ENCODE measurements around the gene TMCC1. TPM values are rescaled to one million over a fixed set of nuclear protein-coding genes. Genes with fewer than 3 reads are reported as not detected.

Gene TMCC1
- total and polyA plus RNA-seq, 4 donors, result 10.2 to 60.0 (median 11.0) TPM

DNA sequence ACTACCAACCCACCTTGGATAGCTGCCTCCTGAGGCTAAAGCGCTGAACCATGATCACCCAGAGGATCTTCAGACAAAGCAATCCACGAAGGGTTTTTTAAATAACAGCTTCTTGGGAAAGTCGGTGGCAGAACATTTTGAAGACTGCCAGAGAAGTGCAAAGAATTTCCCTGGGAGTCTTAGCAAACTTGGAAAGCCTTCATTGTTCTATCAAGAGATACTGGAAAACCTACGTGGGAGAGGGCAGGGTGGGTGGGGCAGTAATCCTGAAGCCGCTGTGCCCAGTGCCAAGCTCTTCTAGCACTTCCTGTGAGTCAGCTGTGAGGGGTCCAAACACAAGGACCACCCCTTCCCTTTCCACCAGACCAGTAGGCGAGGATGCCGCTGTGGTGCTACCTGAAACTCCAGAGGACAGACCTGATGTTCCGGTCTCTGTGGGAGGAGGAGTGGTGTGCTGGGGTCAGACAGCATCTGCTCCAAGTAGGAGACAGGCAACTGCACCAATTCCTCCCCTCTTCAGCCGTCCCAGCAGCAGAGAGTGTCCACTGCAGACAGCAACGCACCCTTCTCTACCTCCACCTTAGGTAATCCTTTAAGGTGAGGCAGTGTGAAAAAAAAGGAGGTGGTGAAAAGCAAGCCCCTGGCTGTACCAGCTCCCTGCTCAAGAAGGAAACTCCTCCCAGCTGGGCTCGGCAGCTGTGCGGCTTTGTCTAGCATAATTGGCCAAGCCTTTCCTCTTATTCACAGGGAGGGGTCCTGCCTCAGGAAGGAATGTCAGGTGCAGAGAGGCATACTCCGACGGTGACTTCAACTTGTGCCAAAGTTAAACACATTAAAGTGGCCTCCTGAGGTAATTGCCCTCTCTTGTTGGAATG, 99.0 kb downstream of the TMCC1 start:
- Histone ChIP-seq H3K9me3 (ENCODE audit: control insufficient read depth in 4 of 4, low read length in 3 of 4) (no peaks in the 10 kb centered on the region), H3K4me3 (ENCODE audit: low read depth in 1 of 3, low read length in 3 of 3) (no peak overlapping the region), H3K27ac (ENCODE audit: low read depth in 1 of 2, low read length in 2 of 2) (no peak overlapping the region), H3K4me1 (ENCODE audit: control insufficient read depth in 4 of 4, insufficient read depth in 4 of 4, low read length in 3 of 4) (peaks cover 0 to 7% (median 2%) of the 10 kb centered on the region in 4 donors), H3K27me3 (ENCODE audit: control insufficient read depth in 4 of 4, insufficient read depth in 4 of 4, low read length in 3 of 4) (no peaks in the 10 kb centered on the region), H3K36me3 (ENCODE audit: control insufficient read depth in 4 of 4, insufficient read depth in 3 of 4, low read depth in 1 of 4, low read length in 3 of 4) (no peaks in the 10 kb centered on the region), H3K9ac (ENCODE audit: low read depth in 1 of 2, low read length in 2 of 2) (no peak overlapping the region)
- no peak for DNase-seq (ENCODE audit: low spot score)
- TF ChIP-seq GABPA (IDR thresholded peaks at IDR 0.05 in 1 of 2, conservative IDR thresholded peaks at IDR 0.05 in 1 of 2), result no peak
- no peak for TF ChIP-seq YY1 (IDR thresholded peaks at IDR 0.05)
- no peak for TF ChIP-seq HNF4G (IDR thresholded peaks at IDR 0.05)
- TF ChIP-seq RXRA (IDR thresholded peaks at IDR 0.05), result no peak
- TF ChIP-seq, protein P1, sequence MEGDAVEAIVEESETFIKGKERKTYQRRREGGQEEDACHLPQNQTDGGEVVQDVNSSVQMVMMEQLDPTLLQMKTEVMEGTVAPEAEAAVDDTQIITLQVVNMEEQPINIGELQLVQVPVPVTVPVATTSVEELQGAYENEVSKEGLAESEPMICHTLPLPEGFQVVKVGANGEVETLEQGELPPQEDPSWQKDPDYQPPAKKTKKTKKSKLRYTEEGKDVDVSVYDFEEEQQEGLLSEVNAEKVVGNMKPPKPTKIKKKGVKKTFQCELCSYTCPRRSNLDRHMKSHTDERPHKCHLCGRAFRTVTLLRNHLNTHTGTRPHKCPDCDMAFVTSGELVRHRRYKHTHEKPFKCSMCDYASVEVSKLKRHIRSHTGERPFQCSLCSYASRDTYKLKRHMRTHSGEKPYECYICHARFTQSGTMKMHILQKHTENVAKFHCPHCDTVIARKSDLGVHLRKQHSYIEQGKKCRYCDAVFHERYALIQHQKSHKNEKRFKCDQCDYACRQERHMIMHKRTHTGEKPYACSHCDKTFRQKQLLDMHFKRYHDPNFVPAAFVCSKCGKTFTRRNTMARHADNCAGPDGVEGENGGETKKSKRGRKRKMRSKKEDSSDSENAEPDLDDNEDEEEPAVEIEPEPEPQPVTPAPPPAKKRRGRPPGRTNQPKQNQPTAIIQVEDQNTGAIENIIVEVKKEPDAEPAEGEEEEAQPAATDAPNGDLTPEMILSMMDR (IDR thresholded peaks at IDR 0.05; ENCODE audit: low read depth, low read length, missing input control), result no peak
- TF ChIP-seq JUND (IDR thresholded peaks at IDR 0.05), result no peak
- TF ChIP-seq, protein P2, sequence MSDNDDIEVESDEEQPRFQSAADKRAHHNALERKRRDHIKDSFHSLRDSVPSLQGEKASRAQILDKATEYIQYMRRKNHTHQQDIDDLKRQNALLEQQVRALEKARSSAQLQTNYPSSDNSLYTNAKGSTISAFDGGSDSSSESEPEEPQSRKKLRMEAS (IDR thresholded peaks at IDR 0.05), result no peak
- TF ChIP-seq, protein P3, sequence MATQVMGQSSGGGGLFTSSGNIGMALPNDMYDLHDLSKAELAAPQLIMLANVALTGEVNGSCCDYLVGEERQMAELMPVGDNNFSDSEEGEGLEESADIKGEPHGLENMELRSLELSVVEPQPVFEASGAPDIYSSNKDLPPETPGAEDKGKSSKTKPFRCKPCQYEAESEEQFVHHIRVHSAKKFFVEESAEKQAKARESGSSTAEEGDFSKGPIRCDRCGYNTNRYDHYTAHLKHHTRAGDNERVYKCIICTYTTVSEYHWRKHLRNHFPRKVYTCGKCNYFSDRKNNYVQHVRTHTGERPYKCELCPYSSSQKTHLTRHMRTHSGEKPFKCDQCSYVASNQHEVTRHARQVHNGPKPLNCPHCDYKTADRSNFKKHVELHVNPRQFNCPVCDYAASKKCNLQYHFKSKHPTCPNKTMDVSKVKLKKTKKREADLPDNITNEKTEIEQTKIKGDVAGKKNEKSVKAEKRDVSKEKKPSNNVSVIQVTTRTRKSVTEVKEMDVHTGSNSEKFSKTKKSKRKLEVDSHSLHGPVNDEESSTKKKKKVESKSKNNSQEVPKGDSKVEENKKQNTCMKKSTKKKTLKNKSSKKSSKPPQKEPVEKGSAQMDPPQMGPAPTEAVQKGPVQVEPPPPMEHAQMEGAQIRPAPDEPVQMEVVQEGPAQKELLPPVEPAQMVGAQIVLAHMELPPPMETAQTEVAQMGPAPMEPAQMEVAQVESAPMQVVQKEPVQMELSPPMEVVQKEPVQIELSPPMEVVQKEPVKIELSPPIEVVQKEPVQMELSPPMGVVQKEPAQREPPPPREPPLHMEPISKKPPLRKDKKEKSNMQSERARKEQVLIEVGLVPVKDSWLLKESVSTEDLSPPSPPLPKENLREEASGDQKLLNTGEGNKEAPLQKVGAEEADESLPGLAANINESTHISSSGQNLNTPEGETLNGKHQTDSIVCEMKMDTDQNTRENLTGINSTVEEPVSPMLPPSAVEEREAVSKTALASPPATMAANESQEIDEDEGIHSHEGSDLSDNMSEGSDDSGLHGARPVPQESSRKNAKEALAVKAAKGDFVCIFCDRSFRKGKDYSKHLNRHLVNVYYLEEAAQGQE (IDR thresholded peaks at IDR 0.05), result no peak
- TF ChIP-seq EGR1 (IDR thresholded peaks at IDR 0.05; ENCODE audit: low read depth in 2 of 2), result no peak
- no peak for TF ChIP-seq TAF1 (conservative IDR thresholded peaks at IDR 0.05)
- no peak for TF ChIP-seq RAD21 (IDR thresholded peaks at IDR 0.05)
- no peak for TF ChIP-seq FOXA1 (IDR thresholded peaks at IDR 0.05)
- TF ChIP-seq, protein P4, sequence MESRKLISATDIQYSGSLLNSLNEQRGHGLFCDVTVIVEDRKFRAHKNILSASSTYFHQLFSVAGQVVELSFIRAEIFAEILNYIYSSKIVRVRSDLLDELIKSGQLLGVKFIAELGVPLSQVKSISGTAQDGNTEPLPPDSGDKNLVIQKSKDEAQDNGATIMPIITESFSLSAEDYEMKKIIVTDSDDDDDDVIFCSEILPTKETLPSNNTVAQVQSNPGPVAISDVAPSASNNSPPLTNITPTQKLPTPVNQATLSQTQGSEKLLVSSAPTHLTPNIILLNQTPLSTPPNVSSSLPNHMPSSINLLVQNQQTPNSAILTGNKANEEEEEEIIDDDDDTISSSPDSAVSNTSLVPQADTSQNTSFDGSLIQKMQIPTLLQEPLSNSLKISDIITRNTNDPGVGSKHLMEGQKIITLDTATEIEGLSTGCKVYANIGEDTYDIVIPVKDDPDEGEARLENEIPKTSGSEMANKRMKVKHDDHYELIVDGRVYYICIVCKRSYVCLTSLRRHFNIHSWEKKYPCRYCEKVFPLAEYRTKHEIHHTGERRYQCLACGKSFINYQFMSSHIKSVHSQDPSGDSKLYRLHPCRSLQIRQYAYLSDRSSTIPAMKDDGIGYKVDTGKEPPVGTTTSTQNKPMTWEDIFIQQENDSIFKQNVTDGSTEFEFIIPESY (IDR thresholded peaks at IDR 0.05), result no peak
- no peak for TF ChIP-seq NR2F2 (IDR thresholded peaks at IDR 0.05)
- no peak for TF ChIP-seq FOXA2 (IDR thresholded peaks at IDR 0.05)
- TF ChIP-seq SP1 (IDR thresholded peaks at IDR 0.05), result no peak
- no peak for TF ChIP-seq HNF4A (conservative IDR thresholded peaks at IDR 0.05)
- TF ChIP-seq, protein P5, sequence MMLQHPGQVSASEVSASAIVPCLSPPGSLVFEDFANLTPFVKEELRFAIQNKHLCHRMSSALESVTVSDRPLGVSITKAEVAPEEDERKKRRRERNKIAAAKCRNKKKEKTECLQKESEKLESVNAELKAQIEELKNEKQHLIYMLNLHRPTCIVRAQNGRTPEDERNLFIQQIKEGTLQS (IDR thresholded peaks at IDR 0.05), result no peak
- WGBS, result 63% methylated on average over 14 of the region's 14 CpGs

Measured in liver (tissue), 9 donors.